ENCODE measurements around the gene FASLG.

DNA sequence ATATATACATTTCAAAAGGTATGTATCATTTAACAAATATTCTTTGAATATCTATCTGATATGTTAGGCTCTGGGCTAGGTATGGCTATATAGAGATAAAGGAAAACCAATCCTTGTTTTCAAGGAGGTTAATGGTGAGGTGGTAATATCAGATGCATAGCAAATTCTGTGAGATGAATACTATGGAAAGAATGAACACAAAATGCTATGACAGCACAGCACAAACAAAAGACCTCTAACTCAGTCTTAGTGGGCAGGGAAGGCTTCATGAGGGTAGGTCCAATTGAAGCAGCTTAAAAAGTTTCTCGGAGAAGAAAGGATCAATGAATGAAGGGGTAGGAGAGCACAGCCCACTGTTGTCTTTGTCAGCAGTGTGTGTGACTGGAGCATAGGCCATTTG lies 27.2 kb downstream of the FASLG start:
- TF ChIP-seq, protein P1, sequence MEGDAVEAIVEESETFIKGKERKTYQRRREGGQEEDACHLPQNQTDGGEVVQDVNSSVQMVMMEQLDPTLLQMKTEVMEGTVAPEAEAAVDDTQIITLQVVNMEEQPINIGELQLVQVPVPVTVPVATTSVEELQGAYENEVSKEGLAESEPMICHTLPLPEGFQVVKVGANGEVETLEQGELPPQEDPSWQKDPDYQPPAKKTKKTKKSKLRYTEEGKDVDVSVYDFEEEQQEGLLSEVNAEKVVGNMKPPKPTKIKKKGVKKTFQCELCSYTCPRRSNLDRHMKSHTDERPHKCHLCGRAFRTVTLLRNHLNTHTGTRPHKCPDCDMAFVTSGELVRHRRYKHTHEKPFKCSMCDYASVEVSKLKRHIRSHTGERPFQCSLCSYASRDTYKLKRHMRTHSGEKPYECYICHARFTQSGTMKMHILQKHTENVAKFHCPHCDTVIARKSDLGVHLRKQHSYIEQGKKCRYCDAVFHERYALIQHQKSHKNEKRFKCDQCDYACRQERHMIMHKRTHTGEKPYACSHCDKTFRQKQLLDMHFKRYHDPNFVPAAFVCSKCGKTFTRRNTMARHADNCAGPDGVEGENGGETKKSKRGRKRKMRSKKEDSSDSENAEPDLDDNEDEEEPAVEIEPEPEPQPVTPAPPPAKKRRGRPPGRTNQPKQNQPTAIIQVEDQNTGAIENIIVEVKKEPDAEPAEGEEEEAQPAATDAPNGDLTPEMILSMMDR (IDR thresholded peaks at IDR 0.05): no peak
- no peak for TF ChIP-seq POLR2A (IDR thresholded peaks at IDR 0.05)
